IPS-NIHi11 (cell line): ENCODE data around the gene CCDC38.
A peak's percentile ranks its signal among the peaks of the same experiment; 100 is the strongest.

Source experiments
- DNase-seq: peaks from one replicate; pipeline ENCODE4 v3.0.0; 2012; ENCODE audit warnings: mixed read lengths, low spot score

CCDC38 gene

GRCh38 chr12:95836185-95836609 lies 106.2 kb downstream of the CCDC38 start:
- no peak for DNase-seq

- DNase-seq: no peak
Observed at GRCh38 chr12:95834572-95834971, 107.8 kb downstream of the CCDC38 start.

- no peak for DNase-seq
Observed at GRCh38 chr12:95830335-95831089, 111.9 kb downstream of the CCDC38 start.

GRCh38 chr12:95829395-95829794 lies 113.0 kb downstream of the CCDC38 start:
- DNase-seq: no peak

- DNase-seq: peak; percentile 38
Observed at GRCh38 chr12:95820096-95820703, 122.2 kb downstream of the CCDC38 start.
